PC-9 (cell line): Measurements from ENCODE around the gene RENBP. TPM values are rescaled to one million over a fixed set of nuclear protein-coding genes. Genes with fewer than 3 reads are reported as not detected.

ENCODE experiments used
- BruUV-seq: library from RNA; stranded (reverse); fragments of 400-500 nt; replicated peaks from 2 replicates; lab custom pipeline; 2021; lab: Mats Ljungman, UMichigan
- CTCF ChIA-PET: fragments of 300-600 bp; sonication (Branson Sonifier 250); formaldehyde crosslinking; loops from one replicate; lab custom pipeline; 2022; ENCODE audit warnings: antibody characterized with exemption; lab: Charles Lee
- POLR2A ChIA-PET: fragments of 300-600 bp; sonication (Branson Sonifier 250); formaldehyde crosslinking; loops from one replicate; lab custom pipeline; 2022; ENCODE audit warnings: antibody characterized with exemption; ENCODE audit not compliant: unreplicated experiment; lab: Charles Lee
- DNase-seq, 2 experiments: peaks; one replicate each; pipeline versions ENCODE4 v3.0.0 to v3.0.0-alpha.2; 2015 to 2022; ENCODE audit warnings: mixed read lengths in 1 of 2
- H2AFZ ChIP-seq: fragments of 200-600 bp; sonication (generic); 2 replicates; pipeline ENCODE4 v1.8.1; 2017; ENCODE audit warnings: antibody characterized with exemption
- H3F3A ChIP-seq: fragments of 200-600 bp; sonication (generic); 2 replicates; pipeline ENCODE4 v1.8.1; 2017; ENCODE audit warnings: antibody characterized with exemption, mild to moderate bottlenecking, low read depth; ENCODE audit not compliant: insufficient read depth
- H3K27ac ChIP-seq: fragments of 200-600 bp; sonication (generic); 2 replicates; pipeline ENCODE4 v1.6.1; 2016; ENCODE audit warnings: mixed run types
- H3K27me3 ChIP-seq: fragments of 200-600 bp; sonication (generic); 2 replicates; pipeline ENCODE4 v1.6.1; 2016; ENCODE audit warnings: low read depth, mixed run types; ENCODE audit not compliant: insufficient read depth
- H3K36me3 ChIP-seq: fragments of 200-600 bp; sonication (generic); 2 replicates; pipeline ENCODE4 v1.6.1; 2016; ENCODE audit warnings: low read depth, mixed run types
- H3K4me1 ChIP-seq: fragments of 200-600 bp; sonication (generic); replicated peaks from 2 replicates; pipeline ENCODE4 v1.6.1; 2016; ENCODE audit warnings: mixed run types; ENCODE audit not compliant: insufficient read depth
- H3K4me2 ChIP-seq: fragments of 200-600 bp; sonication (generic); 2 replicates; pipeline ENCODE4 v1.6.1; 2017; ENCODE audit warnings: mixed run types
- H3K4me3 ChIP-seq: fragments of 200-600 bp; sonication (generic); 2 replicates; pipeline ENCODE4 v1.6.1; 2016; ENCODE audit warnings: mixed run types
- H3K79me2 ChIP-seq: fragments of 200-600 bp; sonication (generic); 2 replicates; pipeline ENCODE4 v1.6.1; 2017; ENCODE audit warnings: low read depth, mixed run types
- H3K9me2 ChIP-seq: fragments of 200-600 bp; sonication (generic); 2 replicates; pipeline ENCODE4 v1.8.1; 2017; ENCODE audit warnings: mild to moderate bottlenecking; ENCODE audit not compliant: insufficient read depth
- H3K9me3 ChIP-seq: fragments of 200-600 bp; sonication (generic); 2 replicates; pipeline ENCODE4 v1.8.1; 2016; ENCODE audit warnings: low read depth; ENCODE audit not compliant: insufficient read depth
- H4K20me1 ChIP-seq: fragments of 200-600 bp; sonication (generic); 2 replicates; pipeline ENCODE4 v1.8.1; 2017; ENCODE audit not compliant: insufficient read depth
- CTCF ChIP-seq: fragments of 200-600 bp; sonication (generic); conservative IDR thresholded peaks from 2 replicates; pipeline ENCODE4 v1.6.1; 2017; ENCODE audit warnings: mixed run types, antibody characterized with exemption, mild to moderate bottlenecking, moderate library complexity
- EZH2 ChIP-seq: fragments of 200-600 bp; sonication (generic); IDR thresholded peaks from 2 replicates; pipeline ENCODE4 v1.8.0; 2017; ENCODE audit warnings: antibody characterized with exemption, low read depth
- intact Hi-C: fragments of 100-400 bp; cut with micrococcal nuclease; formaldehyde crosslinking; loops from one replicate; pipeline ENCODE4 v1.10.0; 2022; ENCODE audit not compliant: unreplicated experiment
- total RNA-seq: library from RNA; stranded (reverse); gene quantifications from 2 replicates; pipeline ENCODE4 v1.2.3, GENCODE V29; 2021

RENBP gene
- total RNA-seq, 1 experiment from 2014 or later: 6.8 TPM

GRCh38 chrX:153905481-153906095, 38.9 kb downstream of the RENBP start:
- Histone ChIP-seq H3F3A (peaks cover 2% of the 10 kb centered on the region), H3K27me3 (no peaks in the 10 kb centered on the region), H4K20me1 (no peaks in the 10 kb centered on the region), H3K79me2 (no peaks in the 10 kb centered on the region), H3K36me3 (no peaks in the 10 kb centered on the region), H3K4me3 (no peak overlapping the region), H3K27ac (no peak overlapping the region), H3K9me2 (no peaks in the 10 kb centered on the region), H2AFZ (no peak overlapping the region), H3K4me1 (peaks cover 24% of the 10 kb centered on the region), H3K9me3 (no peaks in the 10 kb centered on the region), H3K4me2 (no peak overlapping the region)
- ChIA-PET POLR2A (no interaction called here), CTCF (no interaction called here)
- BruUV-seq: no TSS peak
- TF ChIP-seq CTCF (no peak), EZH2 (no peak)
- intact Hi-C loops: no loop called here
- no peak for DNase-seq

GRCh38 chrX:153903991-153904957, 40.2 kb downstream of the RENBP start, which contains the start of gene AVPR2:
Gene AVPR2 (plus strand): TSS chrX:153904673. CDS start chrX:153905146, 473 bp downstream.
- no TSS peak for BruUV-seq
- CTCF ChIA-PET: interaction anchor here (0.6 kb wide), 1 partner anchor 137 kb away, joined by 17 read pairs; no protein-coding TSS in a partner anchor
- H3K9me3 ChIP-seq: no peaks in the 10 kb centered on the region

More at GRCh38 chrX:153903991-153904957, 40.2 kb downstream of the RENBP start, which contains the start of gene AVPR2:
- Histone ChIP-seq H3K36me3 (no peaks in the 10 kb centered on the region), H3K4me1 (peaks cover 25% of the 10 kb centered on the region), H3K9me2 (no peaks in the 10 kb centered on the region), H3K4me3 (no peak within 1 kb of the TSS), H3K4me2 (no peak within 1 kb of the TSS), H3F3A (peaks cover 5% of the 10 kb centered on the region), H3K79me2 (no peaks in the 10 kb centered on the region), H2AFZ (no peak within 1 kb of the TSS), H3K27me3 (no peaks in the 10 kb centered on the region), H4K20me1 (no peaks in the 10 kb centered on the region), H3K27ac (no peak within 1 kb of the TSS)
- POLR2A ChIA-PET: interaction anchor here (0.5 kb wide), 1 partner anchor 68 kb away, joined by 4 read pairs; the partner anchor contains the start of gene HCFC1
- no peak for TF ChIP-seq CTCF
- no peak for TF ChIP-seq EZH2
- intact Hi-C loops: no loop called here
- peak in 1 of 2 experiments; percentile 59 for DNase-seq
